ENCODE measurements around the gene SLC17A8.

GRCh38 chr12:100398307-100398706, 41.4 kb downstream of the SLC17A8 start:
- TF ChIP-seq, protein P1, sequence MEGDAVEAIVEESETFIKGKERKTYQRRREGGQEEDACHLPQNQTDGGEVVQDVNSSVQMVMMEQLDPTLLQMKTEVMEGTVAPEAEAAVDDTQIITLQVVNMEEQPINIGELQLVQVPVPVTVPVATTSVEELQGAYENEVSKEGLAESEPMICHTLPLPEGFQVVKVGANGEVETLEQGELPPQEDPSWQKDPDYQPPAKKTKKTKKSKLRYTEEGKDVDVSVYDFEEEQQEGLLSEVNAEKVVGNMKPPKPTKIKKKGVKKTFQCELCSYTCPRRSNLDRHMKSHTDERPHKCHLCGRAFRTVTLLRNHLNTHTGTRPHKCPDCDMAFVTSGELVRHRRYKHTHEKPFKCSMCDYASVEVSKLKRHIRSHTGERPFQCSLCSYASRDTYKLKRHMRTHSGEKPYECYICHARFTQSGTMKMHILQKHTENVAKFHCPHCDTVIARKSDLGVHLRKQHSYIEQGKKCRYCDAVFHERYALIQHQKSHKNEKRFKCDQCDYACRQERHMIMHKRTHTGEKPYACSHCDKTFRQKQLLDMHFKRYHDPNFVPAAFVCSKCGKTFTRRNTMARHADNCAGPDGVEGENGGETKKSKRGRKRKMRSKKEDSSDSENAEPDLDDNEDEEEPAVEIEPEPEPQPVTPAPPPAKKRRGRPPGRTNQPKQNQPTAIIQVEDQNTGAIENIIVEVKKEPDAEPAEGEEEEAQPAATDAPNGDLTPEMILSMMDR (optimal IDR thresholded peaks at IDR 0.05 in 1 of 3, IDR thresholded peaks at IDR 0.05 in 1 of 3, conservative IDR thresholded peaks at IDR 0.05 in 1 of 3; ENCODE audit: extremely low read depth in 1 of 3, insufficient read depth in 2 of 3, low read length in 3 of 3) = no peak
- no peak for TF ChIP-seq EZH2 (IDR thresholded peaks at IDR 0.05; ENCODE audit: low read length)

Measured in keratinocyte (primary cell).